ENCODE data around the gene RAB3IL1.

RAB3IL1 gene

DNA sequence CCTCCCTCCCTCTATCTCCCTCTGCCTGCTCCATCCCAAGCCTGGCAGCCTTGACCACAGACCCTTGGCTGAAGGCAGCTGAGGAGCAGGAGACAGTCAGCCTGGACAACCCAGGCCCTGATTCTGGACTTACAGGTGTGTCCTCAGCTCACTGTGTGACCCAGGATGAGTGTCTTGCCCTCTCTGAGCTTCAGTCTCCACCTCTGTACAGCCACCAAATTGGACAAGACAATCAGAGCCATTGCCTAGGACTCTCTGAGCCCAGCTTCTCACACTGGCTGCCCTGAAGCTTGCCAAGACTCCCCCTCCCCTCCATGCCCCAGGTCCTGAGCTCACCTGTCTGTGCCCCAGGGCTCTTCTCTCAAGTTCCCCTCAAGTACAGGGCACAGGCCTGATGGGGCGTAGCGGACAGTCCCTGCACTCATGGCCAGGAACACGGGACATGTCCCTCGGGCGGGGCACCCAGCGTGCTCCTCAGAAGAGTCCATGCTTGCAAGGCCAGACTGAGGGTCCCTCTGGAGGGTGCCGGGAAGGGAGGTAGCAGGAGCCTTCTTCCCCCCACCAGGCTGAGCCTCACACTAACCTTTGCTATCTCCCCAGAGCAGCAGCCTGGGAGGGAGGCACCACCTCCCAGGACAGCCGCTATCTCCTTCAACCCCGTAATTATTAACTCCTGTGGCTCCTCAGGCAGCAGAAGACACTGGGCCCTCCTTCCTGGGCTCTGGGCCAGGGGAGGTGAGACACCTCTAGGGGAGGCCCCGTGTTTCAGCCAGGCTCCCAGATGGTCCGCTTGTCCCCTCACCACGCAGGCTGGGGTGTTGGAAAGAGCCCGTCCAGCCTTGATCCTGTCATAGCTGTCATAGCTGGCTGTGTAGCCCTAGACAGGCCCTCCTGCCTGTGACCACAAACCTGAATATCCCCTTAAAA lies 2.6 kb upstream of the RAB3IL1 start:
- no peak for DNase-seq (ENCODE audit: low spot score)

DNA sequence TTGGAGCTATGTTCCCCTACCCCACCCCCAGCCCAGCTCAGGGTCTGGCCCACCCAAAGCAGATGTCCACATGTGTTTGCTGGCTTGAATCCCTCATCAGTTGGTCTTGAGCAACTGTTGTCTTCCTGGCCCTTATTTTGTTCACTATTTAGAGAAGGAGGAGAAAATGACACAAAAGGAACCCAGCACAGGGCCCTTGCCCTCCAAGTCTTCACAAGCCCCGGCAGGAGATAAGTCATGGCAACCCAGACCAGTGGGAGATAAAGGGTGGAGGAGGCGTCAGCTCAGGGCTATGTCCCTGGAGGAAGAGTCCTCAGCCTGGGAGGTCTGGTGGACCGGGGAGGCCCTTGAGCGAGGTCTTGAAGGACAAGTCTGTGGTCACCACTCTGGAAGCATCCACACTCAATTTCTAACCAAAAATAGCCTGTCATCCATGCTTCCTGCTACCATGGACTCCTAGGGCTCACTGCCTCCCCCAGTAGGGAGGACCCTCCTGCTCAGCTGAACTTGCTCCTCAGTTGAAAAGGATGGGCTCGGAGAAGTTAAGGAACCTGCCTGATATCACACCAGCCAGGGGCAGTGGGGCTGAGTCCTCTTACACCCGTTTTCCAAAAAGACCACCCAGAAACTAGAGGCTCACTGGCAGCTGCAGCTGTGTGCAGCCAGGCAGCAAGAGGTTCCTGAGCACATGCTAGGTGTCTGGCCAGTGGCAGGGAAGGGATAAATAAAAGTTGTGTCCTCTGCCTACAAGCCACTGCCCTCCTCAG lies 1.8 kb upstream of the RAB3IL1 start:
- no peak for DNase-seq (ENCODE audit: low spot score)

DNA sequence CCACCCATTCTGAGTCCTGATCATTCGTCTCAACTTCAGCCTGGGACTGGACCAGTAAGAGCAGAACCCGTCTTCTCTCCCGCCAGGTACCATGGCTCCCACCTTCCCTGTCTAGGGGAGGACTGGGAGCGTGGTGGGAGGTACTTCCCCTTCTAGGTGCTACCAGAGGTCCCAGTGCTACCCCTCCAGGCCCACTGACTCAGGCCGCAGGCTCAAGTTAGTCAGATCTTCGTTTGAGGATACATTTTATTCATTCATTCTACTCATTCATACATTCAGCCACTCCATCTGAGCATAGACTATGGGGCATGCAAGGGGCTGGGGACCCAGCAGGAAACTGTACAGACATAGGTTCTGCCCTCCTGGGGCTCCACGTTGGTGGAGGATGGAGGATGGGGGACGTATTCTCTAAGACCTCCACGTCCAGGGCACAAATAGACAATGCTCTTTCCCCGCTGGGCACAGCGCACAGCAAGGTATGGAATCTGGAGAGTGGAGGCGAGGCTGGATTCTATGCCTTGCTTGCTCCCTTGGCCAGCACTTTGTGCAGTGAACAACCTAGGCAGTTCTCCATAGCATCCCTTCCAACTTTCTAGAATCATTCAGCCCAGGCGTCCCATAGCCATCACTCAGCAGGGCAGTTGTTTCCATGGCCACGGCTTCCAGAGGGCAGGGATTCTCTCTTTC lies 1.0 kb upstream of the RAB3IL1 start:
- no peak for DNase-seq (ENCODE audit: low spot score)

DNA sequence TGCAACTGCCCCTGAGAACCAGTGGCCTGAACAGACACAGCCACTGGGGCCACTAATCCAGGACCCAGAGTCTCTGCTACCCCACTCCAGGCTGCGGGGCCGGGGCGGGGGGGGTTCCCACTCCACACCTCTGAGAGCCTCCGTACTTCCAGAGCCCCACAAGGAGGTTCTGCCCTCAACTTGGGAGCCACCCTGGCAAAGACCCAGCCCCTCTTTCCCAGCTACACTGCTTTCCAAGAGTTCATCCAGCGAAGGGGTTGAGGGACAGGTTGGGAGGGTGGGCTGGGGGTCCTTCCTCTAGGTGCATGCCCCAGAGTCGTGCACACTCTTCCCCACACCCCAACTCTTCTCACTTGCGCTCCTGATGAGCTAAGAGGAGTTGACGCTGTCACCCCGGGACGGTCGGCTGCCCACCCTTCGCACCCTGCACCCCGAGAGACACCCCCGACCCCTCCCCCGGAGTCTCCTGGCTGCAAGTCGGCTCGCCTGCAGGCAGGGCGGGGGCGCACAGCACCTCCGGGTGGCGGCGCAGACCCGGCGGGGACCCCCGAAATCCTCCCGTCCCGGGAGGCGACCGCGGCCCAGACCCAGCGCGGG lies 531 bp downstream of the RAB3IL1 start:
- no peak for DNase-seq (ENCODE audit: low spot score)

DNA sequence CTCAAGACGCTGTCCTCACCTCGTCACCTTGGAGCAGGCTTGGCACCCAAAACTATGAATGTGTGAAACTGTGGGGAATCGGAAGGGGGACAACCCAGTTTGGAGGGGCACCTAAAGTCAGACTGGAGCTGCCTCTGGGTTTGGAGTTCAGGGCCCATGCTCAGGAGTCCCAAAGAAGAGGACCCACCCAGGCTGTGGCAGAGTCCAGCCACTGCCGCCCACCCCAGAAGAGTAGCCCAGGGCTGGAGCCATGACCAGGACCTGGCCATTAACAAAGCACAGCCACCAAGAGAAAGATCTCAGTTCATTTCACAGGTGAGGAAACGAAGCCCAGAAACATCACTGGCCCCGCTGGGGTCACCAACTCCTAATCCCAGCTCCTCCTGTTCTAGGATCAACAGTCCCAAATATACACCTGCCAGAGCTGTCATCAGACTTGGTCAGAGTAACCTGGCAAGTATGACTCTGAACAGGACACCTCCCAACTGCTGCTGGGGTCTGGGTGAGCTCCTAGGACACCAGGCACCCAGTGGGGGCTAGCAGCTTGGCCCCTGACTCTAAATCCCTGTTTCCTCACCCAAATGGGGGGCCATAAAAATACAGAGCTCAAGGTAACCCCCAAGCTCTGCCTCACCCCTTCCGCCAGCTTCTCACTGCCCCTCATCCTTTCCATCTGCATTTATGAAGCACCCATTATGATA lies 2.7 kb downstream of the RAB3IL1 start:
- DNase-seq (ENCODE audit: low spot score): no peak

DNA sequence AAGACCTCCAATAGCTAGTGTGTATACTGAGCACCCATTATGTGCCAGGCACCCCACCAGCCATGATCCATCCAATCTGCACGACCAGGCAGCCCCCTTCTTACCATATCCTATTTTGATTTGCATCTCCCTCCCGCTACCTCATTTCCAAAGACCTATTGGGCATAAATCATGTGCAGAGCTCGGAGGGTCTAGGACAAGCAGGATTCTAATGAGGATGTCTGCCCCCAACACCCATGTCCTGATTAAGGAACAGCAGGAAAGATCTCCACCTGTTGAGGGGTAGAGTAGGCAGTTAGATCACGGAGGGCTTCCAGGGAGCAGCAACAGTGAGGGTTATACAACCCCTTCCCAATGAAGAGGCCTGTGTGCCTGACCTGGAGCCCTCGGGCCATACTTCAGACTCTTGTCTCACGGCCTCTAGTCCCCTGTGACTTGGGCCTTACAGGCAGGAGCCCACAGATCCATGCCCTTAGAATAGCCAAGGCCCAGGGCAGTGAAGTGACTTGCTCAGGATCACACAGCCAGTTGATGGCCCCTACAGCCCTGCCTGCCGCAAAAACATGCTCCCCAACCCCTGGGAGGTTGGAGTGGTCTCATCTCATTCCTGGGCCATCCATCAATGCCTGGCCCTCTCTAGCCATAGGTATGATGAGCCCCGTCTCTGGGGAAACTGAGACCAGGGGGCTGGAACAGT lies 3.5 kb downstream of the RAB3IL1 start:
- DNase-seq (ENCODE audit: low spot score): no peak

DNA sequence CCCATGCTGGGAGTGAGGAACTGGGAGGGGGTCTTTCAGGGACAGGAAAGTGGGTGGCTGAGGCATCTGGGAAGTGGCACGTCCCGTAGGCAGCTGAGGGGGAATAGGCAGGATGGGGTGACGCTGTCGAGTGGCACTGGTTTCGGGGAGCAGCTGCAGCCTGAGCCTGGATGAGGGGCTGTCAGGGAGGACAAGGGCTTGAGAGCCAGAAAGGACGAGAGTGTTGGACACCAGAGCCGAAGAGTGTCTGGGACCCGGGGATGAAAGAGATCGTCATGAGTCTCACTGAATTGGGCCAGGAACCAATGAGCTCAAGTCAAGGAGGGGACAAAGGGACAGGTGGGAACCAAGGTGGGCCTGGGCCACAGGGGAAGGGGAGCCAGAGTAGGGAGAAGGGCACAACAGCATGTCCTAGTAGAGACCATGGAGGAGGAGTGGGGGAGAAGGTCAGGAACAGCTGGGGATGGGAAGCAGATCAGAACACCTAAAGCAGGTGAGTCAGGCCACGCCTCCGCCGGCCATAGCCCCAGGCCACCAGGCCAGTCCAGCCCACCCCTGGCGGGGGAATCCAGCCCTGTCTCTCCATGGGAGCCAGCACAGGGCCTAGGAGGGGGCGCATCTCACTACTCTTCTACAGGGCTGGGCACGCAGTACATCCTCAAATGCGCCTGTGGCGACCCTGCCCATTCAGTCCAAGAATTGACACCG lies 4.2 kb downstream of the RAB3IL1 start:
- no peak for DNase-seq (ENCODE audit: low spot score)

DNA sequence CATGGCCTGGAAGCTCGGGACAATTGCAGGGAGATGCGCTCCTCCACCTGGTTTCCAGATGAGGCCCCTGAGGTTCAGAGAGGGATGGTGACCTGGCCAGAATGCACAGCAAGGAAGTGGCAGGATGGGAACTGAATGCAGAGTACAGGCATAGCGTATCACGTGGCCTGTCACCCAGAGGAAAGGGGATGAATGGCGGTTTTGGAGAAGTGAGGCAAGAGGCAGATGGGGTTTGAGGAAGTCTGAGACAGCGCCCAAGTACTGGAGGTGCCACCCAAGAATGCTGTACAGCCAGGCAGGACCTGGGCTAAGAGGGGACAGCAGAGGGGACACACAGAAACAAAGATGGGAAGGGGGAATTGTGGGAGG lies 4.9 kb downstream of the RAB3IL1 start:
- DNase-seq (ENCODE audit: low spot score): no peak

DNA sequence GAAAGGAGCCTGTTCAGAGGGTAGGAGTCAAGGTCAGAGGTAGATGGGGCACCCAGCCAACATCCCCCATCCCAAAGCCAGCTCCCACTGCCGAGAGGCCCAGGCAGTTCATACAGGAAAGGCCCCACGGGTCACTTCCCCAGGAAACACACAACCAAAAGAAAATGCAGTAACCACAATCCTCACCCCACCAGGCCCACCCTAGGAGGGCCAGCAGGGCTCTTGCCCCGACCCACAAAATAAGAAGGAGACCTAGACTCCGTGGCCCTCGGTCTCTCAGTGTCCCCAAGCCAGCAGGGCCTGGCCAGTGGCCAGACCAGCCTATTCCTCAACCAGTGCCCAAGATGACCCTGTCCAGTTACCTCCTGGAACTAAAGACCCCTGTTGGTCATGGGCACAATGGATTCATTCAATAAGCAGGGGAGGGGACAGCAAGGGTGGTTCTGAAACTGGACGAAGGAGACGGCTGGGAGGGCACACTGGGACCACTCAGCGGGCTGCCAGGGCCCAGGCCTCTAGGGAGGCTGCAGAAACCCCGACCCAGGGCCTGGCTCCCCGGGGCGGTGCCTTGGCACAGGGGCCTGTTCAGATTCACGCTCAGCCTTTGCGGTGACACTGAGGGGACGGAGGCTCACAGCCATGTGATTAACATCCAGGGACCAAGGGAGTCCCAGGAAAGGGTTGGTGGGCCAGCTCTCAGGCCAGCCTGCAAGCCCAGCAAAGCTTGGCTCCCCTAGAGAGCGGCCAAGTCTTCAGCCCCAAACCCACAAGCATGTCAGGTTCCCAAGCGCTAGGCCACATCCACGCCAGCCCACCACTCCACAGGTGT lies 5.5 kb downstream of the RAB3IL1 start:
- DNase-seq (ENCODE audit: low spot score): no peak

DNA sequence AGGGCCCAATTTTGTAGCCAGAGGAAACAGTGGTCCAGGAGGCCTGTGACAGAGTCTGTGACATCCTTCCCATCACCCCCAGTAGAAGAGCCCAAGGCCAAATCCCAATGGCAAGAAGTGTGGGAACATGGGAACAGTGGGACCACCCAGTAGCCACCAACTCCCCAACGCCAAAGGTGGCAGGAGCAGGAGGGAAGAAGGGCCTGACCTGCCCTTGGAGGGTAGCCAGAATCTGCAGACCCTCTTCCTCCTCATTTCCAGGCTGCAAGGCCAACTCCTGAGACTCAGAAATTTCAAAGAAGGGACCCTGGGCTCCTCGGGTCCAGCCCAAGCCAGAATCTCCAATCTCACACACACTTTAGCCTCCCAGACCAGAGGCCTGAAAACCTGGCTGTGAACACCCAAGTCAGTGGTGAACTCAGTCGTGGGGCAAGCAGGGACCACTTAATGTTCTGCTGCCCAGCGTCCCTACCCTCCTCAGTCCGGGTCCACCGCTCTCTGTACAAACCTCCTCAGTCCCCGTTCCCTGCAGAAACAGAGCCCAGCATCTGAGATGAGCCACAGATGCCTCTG lies 6.2 kb downstream of the RAB3IL1 start:
- no peak for DNase-seq (ENCODE audit: low spot score)

DNA sequence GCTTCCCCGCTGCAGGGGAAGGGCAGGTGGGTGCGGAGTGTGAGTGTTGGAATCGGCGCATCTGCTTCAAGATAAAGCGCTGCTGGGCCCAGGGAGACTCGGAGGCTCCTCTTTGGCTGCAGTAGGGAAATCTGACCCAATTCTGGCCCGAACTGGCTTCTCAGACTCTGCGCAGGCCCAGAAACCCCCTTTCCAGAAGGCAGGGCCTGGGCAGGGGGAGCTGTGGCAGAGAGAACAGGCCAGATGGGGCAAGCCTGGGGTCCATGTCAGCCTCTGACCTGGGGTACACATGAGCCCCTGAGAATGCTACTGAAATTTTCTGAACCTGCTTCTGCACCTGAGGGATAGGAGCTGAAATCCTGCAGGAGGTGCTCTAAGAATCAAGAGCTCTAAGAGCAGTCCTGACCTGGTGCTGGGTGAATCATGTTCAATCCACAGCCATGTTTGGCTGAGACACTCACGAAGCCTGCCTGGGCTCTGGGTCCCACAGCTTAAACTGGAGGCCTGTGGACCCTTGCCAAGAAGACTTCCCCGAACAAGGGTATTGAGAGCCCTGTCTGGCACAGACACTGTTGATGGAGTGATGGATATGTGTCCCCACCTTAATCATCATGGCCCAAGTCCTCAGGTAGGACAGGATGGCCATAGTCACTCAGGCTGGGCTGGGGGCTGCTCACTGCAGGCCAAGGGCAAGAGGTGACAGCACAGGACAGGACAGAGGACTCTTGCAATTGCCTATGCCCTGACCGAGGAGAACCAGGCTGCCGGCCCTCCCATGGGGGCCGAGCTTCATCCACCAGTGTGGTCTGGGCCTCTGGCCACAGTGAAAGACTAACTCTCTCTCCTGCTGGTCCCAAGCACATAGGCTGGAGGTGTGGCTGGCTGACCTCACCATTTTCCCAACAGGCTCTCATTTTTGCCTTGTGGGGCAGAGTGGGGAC lies 6.9 kb downstream of the RAB3IL1 start:
- DNase-seq (ENCODE audit: low spot score): no peak

DNA sequence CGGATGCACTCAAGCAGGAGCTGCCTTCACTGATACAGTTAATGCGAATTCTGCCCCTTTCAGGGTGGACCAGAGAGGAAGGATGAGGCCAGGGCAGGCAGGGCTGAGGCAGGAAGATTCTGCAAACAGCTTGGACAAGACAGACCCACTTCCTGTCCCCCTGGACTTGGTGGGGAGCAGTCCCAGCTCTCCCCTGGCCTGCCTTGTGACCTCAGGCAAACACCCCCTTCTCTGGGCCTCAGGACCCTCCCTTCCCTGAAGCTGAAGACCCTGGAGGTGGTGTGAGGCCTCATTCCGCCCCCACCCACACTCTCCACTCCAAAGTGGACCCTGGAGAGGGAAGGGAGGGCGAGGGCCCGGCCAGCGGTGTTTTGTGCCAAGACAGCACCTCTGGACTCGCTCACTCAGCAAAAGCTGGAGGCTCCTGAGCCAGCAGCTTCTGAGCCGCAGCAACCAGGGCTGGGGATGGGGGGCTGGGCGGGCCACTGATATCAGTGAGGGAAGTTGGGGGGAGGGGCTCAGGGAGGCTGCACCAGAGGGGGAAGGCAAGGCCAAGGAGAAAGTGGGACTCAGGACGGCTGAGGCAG lies 8.5 kb downstream of the RAB3IL1 start:
- DNase-seq (ENCODE audit: low spot score): no peak

DNA sequence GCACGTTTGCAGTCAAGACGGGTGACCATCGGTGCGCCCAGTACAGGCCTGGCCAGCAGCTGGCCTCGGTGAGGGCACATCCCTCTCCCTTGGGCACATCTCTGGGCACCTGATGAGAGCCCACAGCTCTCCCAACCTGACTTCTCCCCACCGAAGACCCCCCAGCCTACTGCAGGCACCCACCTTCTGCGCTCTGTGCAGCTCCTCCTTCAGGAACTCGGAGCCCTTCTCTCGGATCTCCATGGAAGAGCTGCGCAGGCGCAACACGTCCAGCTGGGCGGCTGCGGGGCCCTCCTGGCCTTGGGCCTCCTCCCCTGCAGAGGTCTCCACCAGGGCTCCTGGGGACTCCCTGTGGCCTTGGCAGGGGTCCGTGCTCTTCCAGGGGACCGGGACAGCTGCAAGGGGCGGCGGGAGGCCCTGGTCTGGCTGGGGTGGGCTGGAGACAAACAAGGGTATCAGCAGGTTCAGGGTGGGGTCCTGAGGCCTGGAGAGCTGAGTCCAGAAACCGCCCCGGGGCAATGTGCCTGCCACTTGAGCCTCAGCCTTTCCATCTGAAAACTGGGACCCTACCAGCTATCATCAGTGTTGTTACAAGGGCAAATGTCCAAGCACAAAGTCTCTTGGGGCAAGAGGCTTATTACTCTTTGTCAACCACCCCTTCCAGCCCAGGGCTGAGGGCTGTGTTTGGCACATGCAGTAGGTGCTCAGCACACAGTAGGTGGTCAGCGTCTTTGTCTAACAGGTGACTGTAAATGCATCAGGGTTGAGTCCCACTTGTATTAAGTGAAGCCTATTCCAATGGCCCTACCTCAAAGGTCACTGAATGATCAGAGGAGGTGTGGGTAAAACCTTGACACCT lies 9.3 kb downstream of the RAB3IL1 start:
- DNase-seq (ENCODE audit: low spot score): no peak

DNA sequence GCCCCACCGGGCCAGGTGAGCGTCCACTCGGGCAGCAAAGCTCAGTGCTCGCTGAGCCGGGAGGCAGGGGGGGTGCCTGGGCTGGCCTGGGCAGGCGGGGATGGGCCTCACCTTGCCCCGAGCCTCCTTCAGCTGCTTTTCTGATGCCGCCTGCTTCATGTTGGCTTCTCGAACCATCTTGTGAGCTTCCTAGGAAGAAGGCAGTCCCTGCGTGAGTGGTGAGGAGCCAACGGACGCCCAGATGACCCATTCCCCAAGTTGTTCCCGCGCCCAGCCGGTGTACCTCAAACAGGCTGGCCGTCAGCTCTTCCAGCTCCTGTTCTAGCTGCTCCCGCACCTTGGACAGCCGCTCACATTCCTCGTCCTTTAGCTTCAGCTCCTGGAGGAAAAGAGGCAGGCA lies 10.1 kb downstream of the RAB3IL1 start:
- DNase-seq (ENCODE audit: low spot score): no peak

DNA sequence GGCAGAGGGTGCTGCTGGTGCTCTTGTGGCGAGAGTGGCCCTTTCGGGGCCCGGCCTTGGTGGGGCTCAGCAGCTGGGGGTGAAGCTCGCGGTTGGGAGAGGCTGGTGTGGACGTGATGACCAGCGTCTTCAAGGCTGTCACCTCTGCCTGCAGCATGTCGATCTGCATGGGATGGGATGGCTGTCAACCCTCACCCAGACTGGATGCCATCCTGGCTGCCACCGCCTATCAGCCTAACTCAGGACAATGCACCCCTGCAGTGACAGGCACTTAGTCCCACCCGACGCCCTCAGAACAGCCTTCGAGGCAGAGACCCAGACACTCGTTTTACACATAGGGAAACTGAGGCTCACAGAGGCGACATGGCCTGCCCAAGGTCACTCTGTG lies 10.8 kb downstream of the RAB3IL1 start:
- DNase-seq (ENCODE audit: low spot score): no peak

DNA sequence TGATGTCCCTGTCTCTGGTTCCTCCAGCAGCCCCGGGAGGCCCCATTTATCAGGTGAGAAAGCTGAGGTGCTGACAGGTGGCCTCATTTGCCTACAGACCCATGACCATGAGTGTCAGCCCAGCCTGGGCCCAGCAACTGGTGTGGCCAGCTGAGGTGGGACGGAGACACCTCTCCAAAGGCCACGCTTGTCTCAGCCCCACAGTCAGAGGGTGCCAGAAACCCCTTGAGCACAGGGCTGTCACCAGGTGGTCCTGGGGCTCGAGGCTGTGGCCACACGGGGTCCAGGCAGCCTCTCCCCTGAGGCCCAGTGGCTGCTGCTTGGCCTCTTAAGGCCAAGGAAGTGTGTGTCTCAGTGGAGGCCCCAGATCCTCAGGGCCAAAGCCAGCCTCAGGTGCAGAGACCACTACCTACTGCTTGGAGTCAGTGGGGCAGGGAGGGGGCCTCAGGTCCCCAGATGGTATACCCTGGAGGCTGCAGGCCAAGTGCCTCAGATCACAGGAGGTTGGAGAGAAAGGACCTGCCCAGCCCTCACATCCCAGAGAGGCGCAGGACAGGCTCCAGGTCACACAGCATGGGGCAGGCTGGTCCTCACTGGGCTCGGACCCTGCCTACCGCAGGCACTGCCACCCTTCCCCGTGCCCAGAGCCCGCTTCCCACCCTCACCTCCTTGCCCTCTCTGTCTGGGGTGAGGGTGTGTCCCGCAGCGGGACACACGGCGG lies 11.4 kb downstream of the RAB3IL1 start:
- DNase-seq (ENCODE audit: low spot score): no peak
